ENCODE data around the gene KLHDC10. TPM values are rescaled to one million over a fixed set of nuclear protein-coding genes. Genes with fewer than 3 reads are reported as not detected.

KLHDC10 gene
- total RNA-seq, 1 donor from 2014 or later = 34.2 TPM

DNA sequence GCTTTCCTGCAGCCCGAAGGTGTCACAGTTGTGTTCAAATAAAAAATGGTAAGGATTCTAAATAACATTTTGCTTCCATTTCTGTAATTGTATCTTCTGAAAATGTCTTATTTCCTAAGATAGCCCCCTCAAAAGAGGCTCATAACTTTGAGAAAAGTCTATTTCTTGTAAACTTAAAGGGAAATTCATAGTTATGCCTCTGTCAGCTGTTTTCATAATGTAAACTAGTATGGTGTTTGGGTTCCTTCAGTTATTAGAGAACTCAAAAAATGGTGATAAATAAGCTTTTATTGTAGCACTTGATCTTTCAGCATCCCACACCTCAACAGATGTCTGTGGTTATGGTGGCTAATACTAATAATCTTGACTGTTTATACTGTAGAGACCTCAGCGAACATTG, 57.1 kb downstream of the KLHDC10 start:
- ATAC-seq (no peak), DNase-seq (no peak)
- intact Hi-C loops (cut with DNase I) = no loop called here
- no peaks in the 10 kb centered on the region for H3K9me3 ChIP-seq
- no peak for TF ChIP-seq CTCF (IDR thresholded peaks at IDR 0.05)
- H3K27me3 ChIP-seq (ENCODE audit: low read depth) = no peaks in the 10 kb centered on the region
- peaks cover 9% of the 10 kb centered on the region for H3K4me1 ChIP-seq
- H3K27ac ChIP-seq = no peak overlapping the region
- H3K4me3 ChIP-seq = no peak overlapping the region
- H3K36me3 ChIP-seq = peaks cover 90% of the 10 kb centered on the region

DNA sequence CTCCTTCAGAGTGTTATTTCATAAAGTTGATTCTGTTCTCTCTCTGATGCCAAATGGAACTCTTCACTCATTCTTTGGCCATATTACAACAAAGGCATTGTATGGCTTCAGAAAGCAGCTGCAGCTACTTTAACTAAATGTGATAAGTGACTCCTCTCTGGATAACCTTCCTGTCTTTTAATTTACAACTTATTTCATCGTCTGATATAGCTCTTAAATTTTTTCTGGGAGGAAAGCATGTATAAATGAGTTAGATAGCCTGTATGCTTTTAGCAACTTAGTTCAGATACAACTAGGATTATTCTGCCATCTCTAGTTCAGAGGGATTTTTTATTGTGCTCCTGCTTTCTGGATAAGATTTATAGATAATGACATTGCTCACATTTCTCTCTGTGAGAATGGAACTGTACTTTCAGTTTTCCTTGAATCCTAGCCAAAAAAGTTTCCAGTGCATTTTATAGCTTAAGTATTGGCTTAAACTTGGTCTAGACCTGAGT, 57.5 kb downstream of the KLHDC10 start:
- Histone ChIP-seq H3K4me1 (peaks cover 9% of the 10 kb centered on the region), H3K4me3 (no peak overlapping the region), H3K36me3 (peaks cover 86% of the 10 kb centered on the region), H3K27me3 (ENCODE audit: low read depth) (no peaks in the 10 kb centered on the region), H3K9me3 (no peaks in the 10 kb centered on the region), H3K27ac (no peak overlapping the region)
- ATAC-seq (no peak), DNase-seq (no peak)
- intact Hi-C loops (cut with DNase I) = no loop called here
- TF ChIP-seq CTCF (IDR thresholded peaks at IDR 0.05) = no peak

GRCh38 chr7:130129011-130129411, 58.7 kb downstream of the KLHDC10 start:
- ATAC-seq (no peak), DNase-seq (no peak)
- Histone ChIP-seq H3K36me3 (peaks cover 82% of the 10 kb centered on the region), H3K4me3 (no peak overlapping the region), H3K27me3 (ENCODE audit: low read depth) (no peaks in the 10 kb centered on the region), H3K9me3 (no peaks in the 10 kb centered on the region), H3K27ac (no peak overlapping the region), H3K4me1 (peaks cover 9% of the 10 kb centered on the region)
- no peak for TF ChIP-seq CTCF (IDR thresholded peaks at IDR 0.05)
- intact Hi-C loops (cut with DNase I) = no loop called here

- intact Hi-C loops (cut with DNase I) = no loop called here
- Histone ChIP-seq H3K9me3 (no peaks in the 10 kb centered on the region), H3K27ac (no peak overlapping the region), H3K4me1 (peaks cover 9% of the 10 kb centered on the region), H3K36me3 (peaks cover 77% of the 10 kb centered on the region), H3K4me3 (no peak overlapping the region), H3K27me3 (ENCODE audit: low read depth) (no peaks in the 10 kb centered on the region)
- ATAC-seq (no peak), DNase-seq (no peak)
- TF ChIP-seq CTCF (IDR thresholded peaks at IDR 0.05) = no peak
Measured at GRCh38 chr7:130131191-130131834, 61.0 kb downstream of the KLHDC10 start.

DNA sequence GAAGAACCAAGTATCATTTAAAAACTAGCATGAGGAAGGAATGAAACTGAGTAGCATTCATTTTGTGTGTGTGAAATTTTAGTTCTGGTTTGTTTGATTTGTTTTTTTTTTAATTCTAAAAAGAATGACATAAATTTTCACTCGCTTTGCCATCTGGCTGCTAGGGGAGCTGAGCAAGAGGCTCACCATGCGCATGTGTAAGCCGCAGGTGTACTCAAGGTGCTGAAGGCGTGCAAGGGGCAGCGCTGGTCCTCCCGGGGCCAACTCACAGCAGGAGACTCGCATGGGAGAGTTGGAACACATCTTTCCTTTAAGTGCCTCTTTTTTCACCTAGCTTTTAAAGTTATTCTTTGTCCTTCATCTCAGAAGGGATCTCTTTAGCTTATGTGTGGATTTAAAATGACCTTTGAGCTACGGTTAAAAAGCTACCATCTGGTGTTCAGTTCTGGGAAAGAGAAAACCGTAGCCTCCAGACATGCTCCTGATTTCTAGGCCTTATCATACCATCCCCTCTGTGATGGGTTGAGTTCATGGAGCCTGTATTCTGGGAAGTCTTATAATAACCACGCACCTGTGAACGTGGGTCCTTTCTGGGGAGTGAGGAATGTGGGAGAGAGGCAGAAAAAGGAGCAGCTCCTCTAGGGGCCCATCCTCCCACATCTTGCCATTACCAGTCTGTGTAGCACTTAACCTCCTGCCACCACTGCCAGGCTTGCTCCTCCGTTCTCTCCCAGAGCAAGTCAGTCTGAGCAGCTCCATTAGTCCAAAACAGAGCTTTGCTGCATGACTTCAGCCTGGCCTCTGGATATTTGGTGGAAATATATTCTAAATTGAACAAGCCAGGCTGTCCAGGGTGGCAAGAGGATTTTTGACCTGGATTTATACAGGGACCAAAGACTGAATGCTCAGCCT, 61.9 kb downstream of the KLHDC10 start:
- no peak for TF ChIP-seq CTCF (IDR thresholded peaks at IDR 0.05)
- no peaks in the 10 kb centered on the region for H3K9me3 ChIP-seq
- no peak overlapping the region for H3K27ac ChIP-seq
- H3K27me3 ChIP-seq (ENCODE audit: low read depth) = no peaks in the 10 kb centered on the region
- no peak overlapping the region for H3K4me3 ChIP-seq
- DNase-seq = no peak
- peaks cover 9% of the 10 kb centered on the region for H3K4me1 ChIP-seq
- H3K36me3 ChIP-seq = peaks cover 68% of the 10 kb centered on the region
- no peak for ATAC-seq
- intact Hi-C loops (cut with DNase I) = no loop called here
